Stimulated activated CD8-positive, alpha-beta memory T cell treated with anti-CD3 and anti-CD28 coated beads, Interleukin-12 subunit alpha, Interleukin-12 subunit beta, amount 100 ng/mL, for 1 hour (primary cell): ENCODE measurements around the gene CCRL2.
"Not testable (repeated sequence)": the region's sequence is repeated elsewhere in the genome, so short reads cannot be mapped to it uniquely, and the experiment has no call there.

Experiments
- DNase-seq: peaks from one replicate; pipeline ENCODE4 v3.0.0-alpha.2; 2020; ENCODE audit warnings: low read depth

CCRL2 gene

DNA sequence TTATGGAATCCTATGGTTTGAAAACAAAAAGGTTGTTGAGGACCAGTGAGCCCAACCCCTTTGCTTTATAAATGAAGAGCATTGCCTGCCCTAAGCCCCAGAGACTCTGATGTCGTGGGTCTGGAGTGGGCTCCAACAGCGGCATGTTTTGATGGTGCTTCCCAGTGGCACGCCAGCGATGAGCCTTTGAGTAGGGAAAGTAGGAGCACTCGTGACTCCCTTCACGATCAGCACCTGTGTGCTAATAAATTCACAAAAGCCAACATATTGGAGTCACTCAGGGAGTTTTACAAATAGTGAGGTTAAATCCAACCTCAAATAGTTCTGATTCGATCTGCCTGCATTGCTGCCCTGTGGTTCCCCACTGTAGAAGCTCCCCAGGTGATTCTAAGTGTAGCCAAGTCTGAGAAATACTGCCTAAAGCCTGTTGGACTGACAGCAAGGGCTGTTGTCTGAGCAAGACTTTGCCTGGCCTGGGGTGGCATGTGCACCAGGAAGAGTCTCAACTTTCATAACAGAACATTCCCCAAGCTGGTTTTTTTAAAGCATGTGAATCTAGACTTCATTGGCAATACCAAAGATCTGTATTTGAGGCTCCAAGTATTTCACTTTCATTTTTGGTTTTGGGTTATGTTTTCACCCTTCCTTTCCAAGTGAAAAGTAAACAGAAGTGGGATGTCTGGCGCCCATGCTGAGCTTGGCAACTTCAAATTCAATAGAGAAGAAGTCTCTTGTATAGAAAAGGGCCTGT is 26.4 kb upstream of the CCRL2 start:
- DNase-seq = no peak

GRCh38 chr3:46381625-46382024 is 25.4 kb upstream of the CCRL2 start:
- no peak for DNase-seq

DNA sequence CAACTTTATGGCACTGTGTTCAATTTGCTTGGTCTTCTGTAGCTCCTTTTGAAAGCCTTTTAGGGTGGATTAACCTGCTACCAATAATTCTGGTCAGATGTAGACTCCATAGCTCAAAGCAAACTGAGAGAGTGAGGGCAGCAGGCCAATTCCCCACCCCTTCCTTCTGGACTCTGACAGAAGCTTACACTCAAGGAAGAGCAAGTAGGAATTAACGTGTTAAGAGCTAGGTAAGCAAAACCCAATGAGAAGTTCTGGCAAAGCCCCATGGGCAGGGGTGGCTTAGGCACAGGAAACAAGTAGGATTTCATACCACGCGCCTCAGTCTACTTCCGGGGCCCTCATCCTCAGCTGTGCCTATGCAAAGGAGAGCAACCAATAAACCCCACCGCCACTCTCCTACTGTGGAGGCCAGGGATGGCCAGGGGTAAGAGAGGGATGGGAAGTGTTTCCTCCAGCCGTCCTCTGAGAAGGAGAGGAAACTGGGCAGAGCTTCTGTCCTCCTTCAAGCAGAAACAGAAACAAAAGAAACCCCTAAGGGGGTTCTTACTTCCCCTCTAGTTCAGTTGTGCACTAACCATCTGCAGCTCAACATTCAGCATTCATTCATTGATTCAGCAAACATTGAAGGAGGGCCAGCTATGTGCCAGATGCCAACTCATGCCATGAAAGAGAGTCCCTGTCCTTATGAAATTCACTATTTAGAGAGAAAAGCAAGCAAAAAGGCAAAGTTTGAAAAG is 23.7 kb upstream of the CCRL2 start:
- no peak for DNase-seq

DNA sequence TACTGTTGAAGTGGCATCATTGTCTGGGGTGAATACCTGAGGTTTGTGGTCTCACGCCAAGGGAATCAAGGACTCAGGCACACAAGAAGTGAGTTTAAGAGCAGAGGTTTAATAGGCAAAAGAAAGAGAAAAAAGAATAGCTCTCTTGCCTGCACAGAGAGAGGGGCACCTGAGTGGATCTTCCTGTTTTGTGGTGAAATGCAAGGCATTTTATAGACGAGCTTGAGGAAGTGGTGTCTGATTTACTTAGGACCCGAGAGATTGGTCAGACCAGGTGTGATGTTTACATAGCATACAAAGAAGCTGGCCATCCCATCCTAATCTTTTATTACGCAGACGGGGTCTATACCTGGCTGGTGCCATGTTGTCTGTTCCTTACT is 23.1 kb upstream of the CCRL2 start:
- DNase-seq = no peak

- DNase-seq = no peak
Measured at GRCh38 chr3:46386205-46386604, 20.9 kb upstream of the CCRL2 start.

DNA sequence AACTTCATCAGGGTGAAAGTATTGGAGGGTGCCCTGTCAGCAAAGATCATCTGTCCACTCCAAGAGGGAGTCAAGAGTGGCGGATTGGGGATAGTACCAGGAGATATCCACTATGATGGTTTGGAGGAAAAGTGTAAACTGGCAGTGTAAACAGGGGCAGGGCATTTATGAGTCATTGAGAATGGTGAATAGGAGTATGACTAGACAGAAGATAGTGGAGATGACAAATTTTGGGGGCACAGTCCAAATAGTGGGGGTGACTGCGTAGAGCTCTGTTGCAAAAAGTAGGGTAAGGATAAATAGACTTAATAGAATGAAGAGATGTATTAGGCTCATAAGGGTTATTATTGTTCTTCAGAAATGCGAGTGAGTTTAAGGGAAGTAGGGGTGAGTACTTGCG is 18.2 kb upstream of the CCRL2 start:
- not testable (repeated sequence) for DNase-seq

GRCh38 chr3:46389306-46389705 is 17.8 kb upstream of the CCRL2 start:
- no peak for DNase-seq

DNA sequence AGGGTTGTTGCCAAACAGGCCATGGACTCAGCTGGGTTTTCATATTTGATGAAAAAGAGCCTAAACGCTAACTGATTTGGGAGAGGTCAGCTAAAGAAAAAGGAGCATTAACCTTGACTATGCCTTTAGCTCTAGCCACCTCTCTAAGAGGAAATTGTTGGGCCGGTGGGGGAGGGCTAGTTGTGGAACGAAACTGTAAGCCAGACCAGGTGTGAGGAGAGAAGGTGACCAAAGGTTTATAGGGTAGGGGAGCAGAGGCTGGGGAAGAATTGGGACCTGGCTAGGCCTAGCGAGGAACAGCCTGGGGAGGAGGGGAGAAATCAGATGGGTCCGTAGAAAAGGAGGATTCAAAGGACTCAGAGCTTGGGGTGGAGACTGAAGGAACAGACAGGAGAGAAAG is 15.5 kb upstream of the CCRL2 start:
- DNase-seq = not testable (repeated sequence)

DNA sequence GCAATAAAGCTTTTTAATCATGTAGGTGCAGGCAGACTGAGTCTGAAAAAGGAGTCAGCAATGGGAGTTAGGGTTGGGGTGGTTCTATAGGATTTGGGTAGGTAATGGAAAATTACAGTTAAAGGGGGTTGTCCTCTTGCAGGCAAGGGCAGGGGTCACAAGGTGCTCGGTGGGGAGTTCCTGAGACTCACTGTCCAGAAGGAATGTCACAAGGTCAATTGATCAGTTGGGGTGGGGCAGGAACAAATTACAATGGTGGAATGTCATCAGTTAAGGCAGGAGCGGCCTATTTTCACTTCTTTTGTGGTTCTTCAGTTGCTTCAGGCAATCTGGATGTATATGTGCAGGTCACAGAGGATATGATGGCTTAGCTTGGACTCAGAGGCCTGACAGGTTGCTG is 14.0 kb upstream of the CCRL2 start:
- no peak for DNase-seq

GRCh38 chr3:46393554-46394434 is 13.3 kb upstream of the CCRL2 start:
- DNase-seq = no peak

- DNase-seq = no peak
Measured at GRCh38 chr3:46395210-46395661, 11.8 kb upstream of the CCRL2 start.

DNA sequence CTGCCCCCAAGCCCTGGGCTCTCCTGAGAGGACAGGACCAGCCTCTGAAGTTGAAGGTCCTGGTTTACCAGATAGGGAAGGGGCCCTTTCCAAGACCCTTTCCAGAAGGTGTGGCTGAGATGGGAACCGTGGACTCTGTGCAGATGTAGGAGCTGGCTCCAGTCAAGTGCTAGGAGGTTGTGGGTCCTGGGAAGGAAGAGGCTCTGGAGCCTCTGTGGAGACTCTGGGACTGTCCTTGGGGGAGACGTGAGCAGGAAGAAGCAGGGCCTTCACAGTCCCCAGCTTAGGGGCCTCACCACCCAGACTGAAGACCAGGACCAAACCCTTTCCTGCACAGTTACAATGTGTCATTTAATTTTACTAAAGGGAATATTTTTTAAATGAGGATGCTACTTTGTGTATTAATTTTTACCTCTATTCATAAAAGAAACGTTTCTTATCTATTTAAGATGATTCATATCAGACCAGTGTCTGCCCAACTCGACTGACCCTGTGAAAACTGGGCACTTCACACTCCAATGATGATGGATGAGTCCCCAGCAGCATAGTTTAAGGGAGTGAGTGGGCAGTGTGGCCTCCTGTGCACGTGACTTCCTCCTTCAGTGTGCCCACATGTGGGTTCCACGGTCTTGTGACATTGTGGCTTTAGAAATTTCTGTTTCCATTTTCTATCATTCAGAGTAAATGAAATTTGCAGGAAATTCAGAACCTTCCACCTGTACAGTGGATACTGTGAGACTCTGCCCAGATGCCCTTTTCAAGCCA is 11.1 kb upstream of the CCRL2 start:
- DNase-seq = no peak

- no peak for DNase-seq
Measured at GRCh38 chr3:46397111-46397510, 9.9 kb upstream of the CCRL2 start.

- DNase-seq = no peak
Measured at GRCh38 chr3:46398186-46398955, 8.7 kb upstream of the CCRL2 start.

GRCh38 chr3:46399098-46399497 is 8.0 kb upstream of the CCRL2 start:
- no peak for DNase-seq

GRCh38 chr3:46399557-46399956 is 7.5 kb upstream of the CCRL2 start:
- DNase-seq = no peak

GRCh38 chr3:46400000-46400734 is 6.9 kb upstream of the CCRL2 start:
- no peak for DNase-seq

- DNase-seq = no peak
Measured at GRCh38 chr3:46400846-46401245, 6.2 kb upstream of the CCRL2 start.

- DNase-seq = no peak
Measured at GRCh38 chr3:46401579-46401978, 5.5 kb upstream of the CCRL2 start.

- DNase-seq = not testable (repeated sequence)
Measured at GRCh38 chr3:46402902-46403301, 4.2 kb upstream of the CCRL2 start.
